ENCODE results near the gene SCAMP4.
"Not testable (repeated sequence)": the region's sequence is repeated elsewhere in the genome, so short reads cannot be mapped to it uniquely, and the experiment has no call there.

Gene SCAMP4

GRCh38 chr19:1876496-1877279, 28.5 kb upstream of the SCAMP4 start:
- Histone ChIP-seq H3K4me1 (ENCODE audit: control insufficient read depth, insufficient read depth, low read depth, low read length) (peaks cover 22% of the 10 kb centered on the region), H2BK5ac (ENCODE audit: low read depth, low read length, poor library complexity, severe bottlenecking) (peak overlapping the region; percentile 36), H3K9ac (ENCODE audit: low read length) (peak overlapping the region; percentile 98), H4K8ac (ENCODE audit: low read length) (peak overlapping the region; percentile 99), H3K23ac (ENCODE audit: low read length in 2 of 2) (peak overlapping the region; percentile 49 to 100), H3K4me3 (ENCODE audit: insufficient read depth in 1 of 2, low read depth in 1 of 2, low read length in 2 of 2) (peak overlapping the region; percentile 75 to 98), H3K4me2 (ENCODE audit: low read length, poor library complexity, severe bottlenecking) (peak overlapping the region; percentile 69), H2AK5ac (ENCODE audit: low read length, severe bottlenecking) (peak overlapping the region; percentile 81), H3K18ac (ENCODE audit: low read depth in 1 of 2, low read length in 2 of 2) (peak overlapping the region; percentile 79 to 81), H3K4ac (ENCODE audit: low read depth in 1 of 2, low read length in 2 of 2) (peak overlapping the region; percentile 90), H2BK12ac (ENCODE audit: low read length in 2 of 2) (peak overlapping the region; percentile 84 to 96), H3K36me3 (ENCODE audit: control insufficient read depth in 1 of 2, insufficient read depth in 2 of 2, low read depth in 1 of 2, low read length in 2 of 2) (peaks cover 0 to 45% of the 10 kb centered on the region in 2 experiments), H2BK15ac (ENCODE audit: low read depth, poor library complexity, severe bottlenecking) (peak overlapping the region; percentile 73), H3K27ac (ENCODE audit: low read length, poor library complexity, severe bottlenecking) (peak overlapping the region; percentile 8), H3K14ac (ENCODE audit: low read length in 2 of 2) (peak overlapping the region in 1 of 2 experiments; percentile 73), H3K79me1 (replicated peaks; ENCODE audit: low read length, poor library complexity, severe bottlenecking) (peaks cover 22% of the 10 kb centered on the region), H2AFZ (ENCODE audit: low read depth, low read length) (peak overlapping the region; percentile 29), H4K91ac (ENCODE audit: low read length) (peak overlapping the region; percentile 95), H2BK120ac (ENCODE audit: low read depth, low read length) (peak overlapping the region; percentile 64)
- not testable (repeated sequence) for H3K27me3 ChIP-seq (ENCODE audit: control insufficient read depth in 1 of 2, insufficient read depth in 1 of 2, low read length in 2 of 2); H3K9me3 ChIP-seq (ENCODE audit: control insufficient read depth, low read length); DNase-seq
- WGBS: 28% methylated on average over 33 of the region's 53 CpGs

GRCh38 chr19:1877280-1877660, 27.9 kb upstream of the SCAMP4 start:
- not testable (repeated sequence) for H3K4me3 ChIP-seq (ENCODE audit: insufficient read depth in 1 of 2, low read depth in 1 of 2, low read length in 2 of 2); H3K27ac ChIP-seq (ENCODE audit: low read length, poor library complexity, severe bottlenecking); H4K91ac ChIP-seq (ENCODE audit: low read length); H2BK120ac ChIP-seq (ENCODE audit: low read depth, low read length); H2AK5ac ChIP-seq (ENCODE audit: low read length, severe bottlenecking); H2BK5ac ChIP-seq (ENCODE audit: low read depth, low read length, poor library complexity, severe bottlenecking); H2AFZ ChIP-seq (ENCODE audit: low read depth, low read length); H3K23ac ChIP-seq (ENCODE audit: low read length in 2 of 2); H4K8ac ChIP-seq (ENCODE audit: low read length); H3K9me3 ChIP-seq (ENCODE audit: control insufficient read depth, low read length); H3K18ac ChIP-seq (ENCODE audit: low read depth in 1 of 2, low read length in 2 of 2); H3K27me3 ChIP-seq (ENCODE audit: control insufficient read depth in 1 of 2, insufficient read depth in 1 of 2, low read length in 2 of 2); H2BK12ac ChIP-seq (ENCODE audit: low read length in 2 of 2); H2BK15ac ChIP-seq (ENCODE audit: low read depth, poor library complexity, severe bottlenecking); DNase-seq; H3K4me2 ChIP-seq (ENCODE audit: low read length, poor library complexity, severe bottlenecking); H3K14ac ChIP-seq (ENCODE audit: low read length in 2 of 2); H3K9ac ChIP-seq (ENCODE audit: low read length); H3K4ac ChIP-seq (ENCODE audit: low read depth in 1 of 2, low read length in 2 of 2)
- H3K79me1 ChIP-seq (replicated peaks; ENCODE audit: low read length, poor library complexity, severe bottlenecking): peaks cover 23% of the 10 kb centered on the region
- peaks cover 0 to 41% of the 10 kb centered on the region in 2 experiments for H3K36me3 ChIP-seq (ENCODE audit: control insufficient read depth in 1 of 2, insufficient read depth in 2 of 2, low read depth in 1 of 2, low read length in 2 of 2)
- no CpG with 5 or more reads among the region's 47 CpGs for WGBS
- peaks cover 27% of the 10 kb centered on the region for H3K4me1 ChIP-seq (ENCODE audit: control insufficient read depth, insufficient read depth, low read depth, low read length)

GRCh38 chr19:1878583-1878982, 26.6 kb upstream of the SCAMP4 start:
- not testable (repeated sequence) for H2BK120ac ChIP-seq (ENCODE audit: low read depth, low read length); H3K27me3 ChIP-seq (ENCODE audit: control insufficient read depth in 1 of 2, insufficient read depth in 1 of 2, low read length in 2 of 2); H4K91ac ChIP-seq (ENCODE audit: low read length); H3K9ac ChIP-seq (ENCODE audit: low read length); H4K8ac ChIP-seq (ENCODE audit: low read length); H3K4me3 ChIP-seq (ENCODE audit: insufficient read depth in 1 of 2, low read depth in 1 of 2, low read length in 2 of 2); H3K27ac ChIP-seq (ENCODE audit: low read length, poor library complexity, severe bottlenecking); H3K18ac ChIP-seq (ENCODE audit: low read depth in 1 of 2, low read length in 2 of 2); DNase-seq; H3K9me3 ChIP-seq (ENCODE audit: control insufficient read depth, low read length); H3K23ac ChIP-seq (ENCODE audit: low read length in 2 of 2); H2BK12ac ChIP-seq (ENCODE audit: low read length in 2 of 2); H2AK5ac ChIP-seq (ENCODE audit: low read length, severe bottlenecking); H3K14ac ChIP-seq (ENCODE audit: low read length in 2 of 2); H2AFZ ChIP-seq (ENCODE audit: low read depth, low read length); H3K4ac ChIP-seq (ENCODE audit: low read depth in 1 of 2, low read length in 2 of 2); H3K4me2 ChIP-seq (ENCODE audit: low read length, poor library complexity, severe bottlenecking); H2BK15ac ChIP-seq (ENCODE audit: low read depth, poor library complexity, severe bottlenecking); H2BK5ac ChIP-seq (ENCODE audit: low read depth, low read length, poor library complexity, severe bottlenecking)
- Histone ChIP-seq H3K4me1 (ENCODE audit: control insufficient read depth, insufficient read depth, low read depth, low read length) (peaks cover 29% of the 10 kb centered on the region), H3K79me1 (replicated peaks; ENCODE audit: low read length, poor library complexity, severe bottlenecking) (peaks cover 17% of the 10 kb centered on the region), H3K36me3 (ENCODE audit: control insufficient read depth in 1 of 2, insufficient read depth in 2 of 2, low read depth in 1 of 2, low read length in 2 of 2) (peaks cover 0 to 39% of the 10 kb centered on the region in 2 experiments)
- WGBS: 86% methylated on average over 7 of the region's 8 CpGs

- not testable (repeated sequence) for H3K27ac ChIP-seq (ENCODE audit: low read length, poor library complexity, severe bottlenecking); H3K9me3 ChIP-seq (ENCODE audit: control insufficient read depth, low read length); H2AFZ ChIP-seq (ENCODE audit: low read depth, low read length); H2BK15ac ChIP-seq (ENCODE audit: low read depth, poor library complexity, severe bottlenecking); H3K4ac ChIP-seq (ENCODE audit: low read depth in 1 of 2, low read length in 2 of 2); H4K91ac ChIP-seq (ENCODE audit: low read length); H2BK12ac ChIP-seq (ENCODE audit: low read length in 2 of 2); H3K23ac ChIP-seq (ENCODE audit: low read length in 2 of 2); H3K18ac ChIP-seq (ENCODE audit: low read depth in 1 of 2, low read length in 2 of 2); H3K9ac ChIP-seq (ENCODE audit: low read length); H2BK120ac ChIP-seq (ENCODE audit: low read depth, low read length); H3K27me3 ChIP-seq (ENCODE audit: control insufficient read depth in 1 of 2, insufficient read depth in 1 of 2, low read length in 2 of 2); H3K14ac ChIP-seq (ENCODE audit: low read length in 2 of 2); DNase-seq; H2AK5ac ChIP-seq (ENCODE audit: low read length, severe bottlenecking); H2BK5ac ChIP-seq (ENCODE audit: low read depth, low read length, poor library complexity, severe bottlenecking); H4K8ac ChIP-seq (ENCODE audit: low read length); H3K4me2 ChIP-seq (ENCODE audit: low read length, poor library complexity, severe bottlenecking)
- Histone ChIP-seq H3K4me1 (ENCODE audit: control insufficient read depth, insufficient read depth, low read depth, low read length) (peaks cover 34% of the 10 kb centered on the region), H3K79me1 (replicated peaks; ENCODE audit: low read length, poor library complexity, severe bottlenecking) (peaks cover 14% of the 10 kb centered on the region), H3K4me3 (ENCODE audit: insufficient read depth in 1 of 2, low read depth in 1 of 2, low read length in 2 of 2) (peak overlapping the region in 1 of 2 experiments; percentile 14), H3K36me3 (ENCODE audit: control insufficient read depth in 1 of 2, insufficient read depth in 2 of 2, low read depth in 1 of 2, low read length in 2 of 2) (peaks cover 0 to 38% of the 10 kb centered on the region in 2 experiments)
- WGBS: 95% methylated on average over 14 of the region's 17 CpGs
These were observed 25.2 kb upstream of the SCAMP4 start for GRCh38 chr19:1879982-1880381.

All from mesenchymal stem cell (in vitro differentiated cells and primary cell).